ENCODE results near the gene PDPN. TPM values are rescaled to one million over a fixed set of nuclear protein-coding genes. Genes with fewer than 3 reads are reported as not detected.

PDPN gene
- total and polyA plus RNA-seq, 2 of the 8 experiments (the other 6 are each of a cell fraction or from before 2014, with no cell fraction given) = 44.7 to 169 TPM

GRCh38 chr1:13605159-13605558 lies 21.5 kb downstream of the PDPN start:
- Histone ChIP-seq H3K79me1 (ENCODE audit: low read depth, low read length) (peaks cover 3% of the 10 kb centered on the region; the same call in 1 of the 2 replicates), H3K79me2 (ENCODE audit: control insufficient read depth in 1 of 2, insufficient read depth in 2 of 2, low read length in 2 of 2) (peaks cover 4 to 54% of the 10 kb centered on the region in 2 experiments), H4K8ac (ENCODE audit: extremely low read depth, insufficient read depth, low read length) (no peak overlapping the region), H2AFZ (ENCODE audit: low read length) (no peak overlapping the region), H2BK12ac (ENCODE audit: low read depth, low read length) (no peak overlapping the region), H4K5ac (ENCODE audit: insufficient read length, low read depth, low read length) (no peak overlapping the region), H3K56ac (replicated peaks; ENCODE audit: insufficient read length, low read depth, low read length) (no peak overlapping the region), H3K23ac (ENCODE audit: insufficient read length) (no peak overlapping the region), H3K27ac (ENCODE audit: low read depth, low read length) (no peak overlapping the region), H3K4me3 (ENCODE audit: extremely low read depth in 1 of 4, insufficient read depth in 2 of 4, low read depth in 3 of 4, low read length in 4 of 4) (no peak overlapping the region), H2BK15ac (ENCODE audit: low read length) (no peak overlapping the region), H3K4me2 (ENCODE audit: insufficient read depth in 1 of 2, low read depth in 2 of 2, low read length in 2 of 2) (no peak overlapping the region), H4K20me1 (replicated peaks in 1 of 2; ENCODE audit: control insufficient read depth in 1 of 2, insufficient read depth in 2 of 2, low read length in 2 of 2) (peaks cover 2 to 10% of the 10 kb centered on the region in 2 experiments), H3K23me2 (ENCODE audit: low read depth, low read length) (no peaks in the 10 kb centered on the region; the same call in 1 of the 2 replicates), H4K91ac (replicated peaks; ENCODE audit: insufficient read length, low read length) (no peak overlapping the region), H2BK20ac (ENCODE audit: low read length) (no peak overlapping the region), H3K4me1 (replicated peaks in 1 of 4; ENCODE audit: control insufficient read depth in 3 of 4, insufficient read depth in 4 of 4, low read length in 3 of 4) (peaks cover 3 to 16% (median 8%) of the 10 kb centered on the region in 4 experiments), H3K36me3 (ENCODE audit: control insufficient read depth in 2 of 4, insufficient read depth in 4 of 4, low read length in 3 of 4) (peaks cover 6 to 32% (median 20%) of the 10 kb centered on the region in 4 experiments; a peak in 7 of 8 replicates), H2BK120ac (replicated peaks; ENCODE audit: low read depth, low read length) (no peak overlapping the region), H3K27me3 (replicated peaks in 1 of 4; ENCODE audit: control insufficient read depth in 3 of 4, extremely low read depth in 1 of 4, insufficient read depth in 3 of 4, low read length in 3 of 4) (no peaks in the 10 kb centered on the region), H2BK5ac (ENCODE audit: low read depth, low read length) (no peak overlapping the region), H3K9me3 (ENCODE audit: insufficient read depth in 2 of 2, low read depth in 1 of 2, low read length in 1 of 2) (no peaks in the 10 kb centered on the region), H3K18ac (ENCODE audit: extremely low read depth, low read length) (no peak overlapping the region), H3K14ac (ENCODE audit: insufficient read length) (no peak overlapping the region), H3K9ac (replicated peaks in 1 of 4; ENCODE audit: extremely low read depth in 1 of 4, low read depth in 3 of 4, low read length in 3 of 4) (no peak overlapping the region), H2AK5ac (ENCODE audit: low read depth, low read length) (no peak overlapping the region), H3K4ac (replicated peaks; ENCODE audit: insufficient read length, low read depth, low read length) (no peak overlapping the region)
- ChIA-PET CTCF (ENCODE audit: partially characterized antibody) (interaction anchor here (0.7 to 2.1 kb wide), 4 partner anchors 22 to 88 kb away, joined by 3 to 9 read pairs (median 3); no protein-coding TSS in a partner anchor), POLR2A (ENCODE audit: partially characterized antibody) (interaction anchor here (1.2 to 3.2 kb wide), 4 partner anchors 9 to 21 kb away, joined by 3 to 11 read pairs (median 4); no protein-coding TSS in a partner anchor)
- DNase-seq (ENCODE audit: low read depth in 1 of 2, low spot score in 2 of 2) = no peak
- no peak for TF ChIP-seq CREB1 (IDR thresholded peaks at IDR 0.05)
- TF ChIP-seq JUN (IDR thresholded peaks at IDR 0.05; ENCODE audit: low read depth, low read length) = no peak
- no peak for TF ChIP-seq BRCA1 (IDR thresholded peaks at IDR 0.05; ENCODE audit: low read depth, low read length)
- no peak for TF ChIP-seq SP4 (IDR thresholded peaks at IDR 0.05; ENCODE audit: low read length)
- TF ChIP-seq EP300 (IDR thresholded peaks at IDR 0.05; ENCODE audit: borderline replicate concordance in 1 of 2, low read depth in 2 of 2, low read length in 2 of 2) = no peak
- no peak for TF ChIP-seq POU5F1 (IDR thresholded peaks at IDR 0.05; ENCODE audit: low read depth, low read length)
- TF ChIP-seq RAD21 (IDR thresholded peaks at IDR 0.05 in 1 of 2, conservative IDR thresholded peaks at IDR 0.05 in 1 of 2; ENCODE audit: low read depth in 2 of 2, low read length in 2 of 2) = no peak
- WGBS, 2 experiments (ENCODE audit: extremely low coverage in 1 of 2, insufficient coverage in 1 of 2, insufficient read length in 1 of 2, insufficient replicate concordance in 2 of 2, low coverage in 1 of 2, low lambda C conversion rate in 2 of 2, missing lambda C conversion rate in 1 of 2) = 71% methylated on average over 1 of the region's 1 CpG; no CpG with 5 or more reads in 1 of the 2 experiments
- FAIRE-seq = no peak
